Stimulated activated CD8-positive, alpha-beta memory T cell treated with anti-CD3 and anti-CD28 coated beads, Interleukin-15, amount 100 ng/mL, for 4 hours (primary cell): ENCODE results near the gene UBE2Q1.

Experiments
- DNase-seq, 2 donors: peaks; one replicate each; pipeline ENCODE4 v3.0.0-alpha.2; 2020; ENCODE audit warnings: low read depth in 2 of 2

The UBE2Q1 gene

DNA sequence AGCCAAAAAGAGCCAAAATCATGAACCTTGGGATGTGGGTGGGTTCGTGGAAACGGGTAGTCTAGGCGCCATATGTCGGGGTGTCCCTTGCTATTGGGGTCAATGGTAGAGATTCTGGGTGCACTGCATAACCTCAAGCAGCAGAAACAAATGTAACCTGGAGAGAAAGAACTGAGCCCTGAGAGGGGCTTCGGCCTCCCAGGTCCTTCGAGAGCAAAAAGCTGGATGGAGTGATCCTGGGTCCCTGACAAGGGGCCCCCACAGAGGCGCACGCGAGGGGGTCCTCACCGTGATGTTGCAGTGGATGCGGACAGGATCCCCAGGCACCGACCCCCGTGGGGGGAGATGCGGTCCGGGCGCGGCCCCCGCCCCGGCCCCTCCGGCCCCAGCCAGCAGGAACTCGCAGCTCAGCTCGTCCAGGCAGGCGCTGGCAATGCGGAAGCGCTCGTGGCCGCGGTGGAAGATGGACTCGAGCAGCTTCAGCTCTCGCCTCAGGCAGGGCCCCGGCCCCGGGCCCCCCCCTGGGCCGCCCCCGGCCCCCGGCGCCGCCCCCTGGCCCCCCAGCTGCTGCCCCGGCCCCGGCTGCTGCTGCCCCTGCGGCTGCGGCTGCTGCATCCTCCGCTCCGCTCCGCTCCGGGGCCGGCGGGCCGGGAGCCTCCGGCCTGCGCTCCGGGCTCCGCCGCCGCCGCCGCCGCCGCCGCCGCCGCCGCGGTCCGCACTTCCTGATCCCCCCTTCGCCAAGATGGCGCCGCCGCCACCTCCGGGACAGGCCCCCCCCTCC lies at the start of gene UBE2Q1:
TSS of gene UBE2Q1 (minus strand) at position 724 of the 781 bp plus-strand sequence. CDS start at position 615, 109 bp downstream.
- peak in 1 of 2 donors; percentile 6 for DNase-seq

DNA sequence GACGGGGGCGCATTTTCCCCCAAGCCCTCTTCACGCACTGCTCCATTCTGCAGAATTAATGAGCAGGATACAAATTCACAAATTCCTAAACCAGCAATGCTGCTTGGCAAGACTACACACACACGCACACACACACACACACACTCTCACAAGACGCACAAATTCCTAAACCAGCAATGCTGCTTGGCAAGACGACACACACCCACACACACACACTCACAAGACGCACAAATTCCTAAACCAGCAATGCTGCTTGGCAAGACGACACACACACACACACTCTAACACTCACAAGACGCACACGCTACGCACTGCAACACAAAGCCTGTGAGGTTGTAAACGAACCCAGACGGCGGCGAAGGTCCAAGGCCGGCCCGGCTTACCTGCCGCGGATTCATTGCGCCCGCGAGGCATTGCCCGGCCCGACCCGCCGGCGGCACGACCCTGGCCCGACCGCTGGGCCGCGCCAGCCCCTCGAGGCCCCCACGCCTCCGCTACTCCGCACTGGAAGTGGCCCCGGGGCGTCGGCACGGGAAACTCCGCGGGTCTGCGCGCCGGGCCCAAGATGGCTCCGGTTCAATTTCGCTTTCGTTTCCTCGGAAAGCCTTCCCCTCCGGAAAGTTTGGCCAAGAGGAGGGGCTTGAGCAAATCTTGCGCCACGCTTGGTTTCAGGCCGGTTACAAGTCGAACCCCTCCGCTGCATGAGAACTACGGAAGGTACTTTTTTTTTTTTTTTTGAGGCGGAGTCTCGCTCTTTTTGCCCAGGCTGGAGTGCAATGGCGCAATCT lies 49.3 kb upstream of the UBE2Q1 start, which contains the start of gene ADAR:
TSS of gene ADAR (minus strand) at position 578 of the 788 bp plus-strand sequence. CDS start at position 398, 180 bp downstream.
- peak; percentile 81 to 90 for DNase-seq

DNA sequence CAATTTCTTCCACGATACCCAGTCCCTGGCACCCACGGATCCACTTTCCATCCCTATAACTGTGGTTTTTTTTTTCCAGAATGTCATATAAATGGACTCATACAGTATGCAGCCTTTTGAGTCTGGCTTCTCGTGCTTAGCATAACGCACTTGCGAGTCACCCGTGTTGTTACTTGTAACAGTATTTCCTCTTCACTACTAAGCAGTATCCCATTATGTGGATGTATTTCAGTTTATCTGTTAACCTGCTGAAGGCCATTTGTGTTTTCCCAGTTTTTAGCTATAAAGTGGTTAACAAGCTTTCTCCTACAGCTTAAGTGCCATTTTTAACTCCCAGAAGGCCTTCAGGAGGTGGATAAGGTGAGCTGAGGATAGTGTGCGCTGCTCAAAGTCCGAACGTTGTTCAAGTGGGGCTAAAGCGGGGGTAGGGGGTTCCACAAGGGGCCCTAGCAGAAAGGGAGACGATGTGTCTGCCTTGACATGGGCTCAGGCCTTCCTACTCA lies 48.7 kb upstream of the UBE2Q1 start:
- no peak for DNase-seq

DNA sequence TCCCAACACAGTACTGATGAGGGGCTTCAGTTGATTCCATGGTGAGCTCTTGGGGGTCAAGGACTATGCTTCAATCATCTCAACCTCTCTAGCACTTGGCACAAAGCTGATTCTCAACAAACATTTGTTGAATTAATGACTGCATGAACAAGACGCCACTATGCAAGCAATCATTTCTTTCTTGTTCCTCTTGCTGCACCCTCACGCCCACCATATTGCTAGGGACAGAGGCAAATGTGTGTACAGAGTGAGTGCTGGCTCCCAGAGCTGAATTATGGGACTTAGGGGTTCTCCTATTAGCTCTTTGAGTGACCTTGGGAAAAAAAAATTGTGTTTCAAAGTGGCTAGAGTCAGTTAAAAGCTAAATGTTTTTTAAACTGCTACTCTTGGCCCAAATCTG lies 47.1 kb upstream of the UBE2Q1 start:
- DNase-seq: no peak

DNA sequence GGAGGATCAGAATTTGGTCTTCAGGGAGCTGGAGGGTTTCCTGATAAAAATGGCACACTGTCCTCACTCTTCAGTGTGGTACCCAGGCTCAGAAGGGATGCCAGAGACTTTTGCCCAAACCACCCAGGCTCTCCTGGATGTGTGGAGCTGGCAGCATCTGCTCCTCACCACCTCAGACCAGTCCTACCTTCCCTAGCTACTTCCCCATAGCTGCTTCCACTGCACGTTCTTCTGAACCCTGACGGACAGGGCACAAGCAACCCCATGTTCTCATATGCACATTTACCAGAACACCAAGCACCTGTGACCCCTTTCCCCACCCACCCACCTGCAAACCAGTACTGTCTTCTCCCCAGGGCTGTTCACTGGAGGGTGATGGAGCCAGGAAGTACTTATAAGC lies 44.9 kb upstream of the UBE2Q1 start:
- DNase-seq: no peak

DNA sequence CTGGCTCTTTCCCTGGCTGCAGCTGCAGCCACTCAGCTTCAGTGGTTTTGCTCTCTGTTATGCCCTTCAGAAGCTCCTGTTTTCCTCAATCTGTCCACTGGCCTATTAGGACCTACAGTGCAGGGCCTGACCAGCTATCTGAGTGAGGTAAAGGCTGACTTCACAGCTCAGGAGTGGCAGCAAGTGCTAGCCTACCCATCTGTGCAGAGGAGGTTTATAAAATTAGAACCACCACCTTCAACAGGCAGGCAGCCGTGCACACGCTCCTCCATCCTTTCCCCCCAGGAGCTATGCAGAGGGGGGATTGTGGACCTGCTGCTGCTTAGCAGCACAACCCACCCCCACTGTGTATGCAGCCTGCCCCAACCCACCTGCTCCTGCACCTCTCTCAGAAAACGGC lies 41.2 kb upstream of the UBE2Q1 start:
- DNase-seq: no peak

DNA sequence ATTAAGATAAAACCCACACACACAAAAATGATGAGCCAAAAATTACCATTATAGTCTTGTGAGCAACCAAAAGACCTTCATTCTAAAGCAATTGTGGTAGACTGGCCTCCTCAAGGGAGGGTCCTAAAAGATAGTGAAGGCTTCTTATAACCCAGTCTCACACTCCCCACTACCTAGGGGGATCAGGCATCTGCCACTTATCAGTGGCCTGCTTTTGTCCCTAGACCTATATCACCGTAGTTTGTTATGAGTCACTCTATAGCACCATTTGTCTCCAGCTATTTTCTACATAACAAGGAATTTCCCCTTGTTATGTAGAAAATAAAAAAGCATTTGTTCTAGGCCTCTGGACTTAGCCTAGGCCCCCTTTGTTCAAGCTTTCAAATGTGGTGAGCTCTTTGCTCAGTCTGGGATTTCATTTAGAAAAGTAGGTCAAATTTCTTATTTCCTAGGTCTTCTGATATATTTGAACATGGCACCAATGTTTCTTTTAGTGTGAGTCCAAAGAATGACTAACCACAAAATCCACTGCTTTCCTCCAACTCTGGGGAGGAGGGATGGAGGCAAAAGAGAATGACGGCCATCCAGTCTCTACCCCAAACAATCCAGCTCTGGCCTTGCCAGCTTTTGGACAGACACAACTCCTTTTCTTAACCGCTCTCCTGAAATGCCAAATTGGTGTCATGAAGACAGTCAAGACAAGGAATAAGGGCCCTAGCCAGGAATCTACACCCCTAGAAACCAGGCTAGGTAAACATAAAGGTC lies 40.6 kb upstream of the UBE2Q1 start:
- DNase-seq: no peak

DNA sequence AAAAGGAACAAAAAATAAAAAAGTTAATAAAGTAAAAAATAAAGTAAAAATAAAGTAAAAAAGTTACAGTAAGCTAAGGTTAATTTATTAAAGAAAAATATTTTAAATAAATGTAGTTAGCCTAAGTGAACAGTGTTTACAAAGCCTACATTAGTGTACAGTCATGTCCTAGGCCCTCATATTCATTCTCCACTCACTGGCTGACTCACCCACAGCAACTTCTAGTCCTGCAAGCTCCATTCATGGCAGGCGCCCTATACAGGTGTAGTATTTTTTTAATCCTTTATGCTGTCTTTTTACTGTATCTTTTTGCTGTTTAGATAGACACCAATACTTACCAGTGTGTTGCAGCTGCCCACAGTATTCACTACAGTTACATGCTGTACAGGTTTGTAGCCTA lies 37.2 kb upstream of the UBE2Q1 start:
- DNase-seq: no peak

DNA sequence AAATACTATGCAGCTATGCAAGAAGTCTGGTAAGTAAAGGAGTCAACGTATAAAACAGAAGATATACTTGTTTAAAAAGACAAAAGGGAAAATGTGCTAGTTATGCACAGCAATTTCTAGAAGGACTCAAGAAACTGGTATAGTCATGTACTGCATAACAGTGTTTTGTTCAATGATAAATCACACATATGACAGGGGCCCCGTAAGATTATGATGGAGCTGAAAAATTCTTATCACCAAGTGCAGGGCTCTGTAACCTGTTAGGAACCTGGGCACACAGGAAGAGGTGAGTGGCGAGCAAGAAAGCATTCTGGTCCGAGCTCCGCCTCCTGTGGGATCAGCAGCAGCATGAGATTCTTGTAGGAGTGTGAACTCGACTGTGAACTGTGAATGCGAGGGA lies 36.3 kb upstream of the UBE2Q1 start:
- no peak for DNase-seq

DNA sequence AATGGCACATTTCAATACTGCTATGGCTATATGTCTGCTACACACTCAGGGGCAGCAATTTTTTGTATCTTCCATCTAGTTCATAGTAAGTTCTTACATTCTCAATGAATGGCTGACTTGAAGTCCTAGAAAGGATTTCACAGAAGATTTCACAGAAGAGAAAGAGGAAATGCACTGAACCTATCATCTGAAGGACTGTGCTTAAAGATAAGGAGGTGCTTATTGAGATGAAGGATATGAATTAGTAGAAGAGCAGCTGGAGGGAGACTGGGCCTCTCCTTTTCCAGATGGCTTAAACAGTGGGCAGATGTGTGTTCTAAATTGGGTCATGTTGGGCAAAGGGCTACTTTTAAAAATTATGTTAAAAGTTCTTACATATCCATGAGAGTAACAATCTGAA lies 34.9 kb upstream of the UBE2Q1 start:
- DNase-seq: no peak

DNA sequence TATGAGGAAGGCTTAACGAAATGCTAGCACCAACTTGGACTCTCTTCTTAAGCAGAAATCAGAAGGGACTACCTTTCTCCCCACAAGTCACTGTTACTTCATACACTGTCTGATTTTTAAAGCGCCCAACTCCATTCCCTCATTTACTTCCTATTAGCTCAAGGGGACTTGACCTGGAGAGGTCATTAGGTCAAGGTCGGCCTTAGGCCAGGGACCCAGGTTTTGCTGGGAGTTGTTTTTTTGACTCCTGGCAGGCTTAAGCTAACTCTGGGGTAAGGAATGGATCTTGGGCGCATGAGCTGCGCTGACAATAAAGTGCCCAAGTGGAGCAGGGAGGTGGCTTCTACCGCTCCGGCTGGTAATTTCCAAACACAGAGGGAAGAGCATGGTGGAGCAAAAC lies 32.7 kb upstream of the UBE2Q1 start:
- no peak for DNase-seq

DNA sequence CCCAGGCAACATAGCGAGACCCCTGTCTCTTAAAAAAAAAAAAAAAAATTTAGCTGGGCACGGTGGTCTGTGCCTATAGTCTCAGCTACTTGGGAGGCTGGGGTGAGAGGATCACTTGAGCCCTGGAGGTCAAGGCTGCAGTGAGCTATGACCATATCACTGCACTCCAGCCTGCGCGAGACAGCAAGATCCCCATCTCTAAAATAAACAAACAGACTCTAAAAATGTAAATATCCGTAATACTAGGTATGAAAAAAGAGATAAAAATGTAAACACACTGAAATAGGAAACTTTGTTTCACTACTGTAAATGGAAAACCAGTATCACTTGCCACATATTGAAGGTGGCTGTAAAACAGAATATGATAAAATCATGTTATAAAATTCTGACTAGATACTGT lies 32.3 kb upstream of the UBE2Q1 start:
- DNase-seq: no peak

DNA sequence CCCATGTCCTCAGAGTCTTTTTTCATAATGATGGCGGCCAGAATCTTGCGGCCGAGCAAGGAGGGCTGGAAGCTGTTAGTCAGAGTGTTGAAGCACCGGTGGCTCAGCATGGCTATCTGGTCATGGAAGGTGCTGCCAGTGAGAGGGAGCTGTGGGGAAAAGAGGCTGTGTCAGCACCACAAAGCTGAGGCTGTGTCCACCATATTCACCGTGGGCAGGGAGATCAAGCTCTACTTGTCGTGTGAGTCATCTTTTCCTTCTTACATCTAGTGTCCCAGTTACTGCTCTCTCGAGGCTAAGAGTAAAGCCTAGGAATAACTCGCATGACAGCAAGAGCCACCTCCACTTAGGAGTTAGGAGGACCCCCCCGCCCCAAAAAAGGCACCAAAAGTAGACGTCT lies 31.3 kb upstream of the UBE2Q1 start:
- no peak for DNase-seq

DNA sequence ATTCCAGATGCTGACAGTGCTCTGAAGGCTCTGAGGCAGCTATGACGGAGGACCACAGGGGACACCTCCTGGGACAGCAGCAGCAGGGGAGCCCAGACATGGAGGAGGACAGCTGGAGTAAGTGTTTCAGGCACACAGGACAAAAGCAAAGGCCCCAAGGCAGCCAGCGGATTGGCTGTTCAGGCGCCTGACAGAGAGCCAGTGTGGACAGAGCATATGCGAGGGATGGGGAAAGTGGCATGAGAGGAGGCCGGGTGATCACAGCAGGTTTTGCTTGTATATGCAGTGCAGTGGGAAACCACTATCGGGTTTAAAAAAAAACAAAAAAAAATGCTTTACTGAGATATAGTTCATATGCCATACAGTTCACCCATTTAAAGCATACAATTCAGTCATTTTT lies 28.2 kb upstream of the UBE2Q1 start:
- no peak for DNase-seq

DNA sequence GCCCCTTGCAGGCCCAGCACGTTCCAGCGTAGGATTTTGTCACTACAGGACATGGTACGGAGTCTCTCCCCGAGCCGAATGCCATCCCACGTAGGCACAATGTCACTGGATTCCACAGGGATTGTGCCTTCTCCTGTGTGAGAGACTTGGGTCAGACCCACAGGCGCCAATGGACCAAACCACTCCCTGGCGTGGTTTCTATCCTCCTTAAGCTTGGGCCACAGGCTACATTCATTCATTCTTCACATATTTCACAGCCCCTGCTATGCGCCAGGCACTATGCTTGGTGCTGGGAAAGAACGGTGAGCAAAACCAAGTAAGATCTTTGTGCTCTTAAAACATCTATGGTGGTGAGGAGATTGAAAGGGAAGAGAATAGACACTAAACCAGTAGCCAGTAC lies 27.8 kb upstream of the UBE2Q1 start:
- no peak for DNase-seq

DNA sequence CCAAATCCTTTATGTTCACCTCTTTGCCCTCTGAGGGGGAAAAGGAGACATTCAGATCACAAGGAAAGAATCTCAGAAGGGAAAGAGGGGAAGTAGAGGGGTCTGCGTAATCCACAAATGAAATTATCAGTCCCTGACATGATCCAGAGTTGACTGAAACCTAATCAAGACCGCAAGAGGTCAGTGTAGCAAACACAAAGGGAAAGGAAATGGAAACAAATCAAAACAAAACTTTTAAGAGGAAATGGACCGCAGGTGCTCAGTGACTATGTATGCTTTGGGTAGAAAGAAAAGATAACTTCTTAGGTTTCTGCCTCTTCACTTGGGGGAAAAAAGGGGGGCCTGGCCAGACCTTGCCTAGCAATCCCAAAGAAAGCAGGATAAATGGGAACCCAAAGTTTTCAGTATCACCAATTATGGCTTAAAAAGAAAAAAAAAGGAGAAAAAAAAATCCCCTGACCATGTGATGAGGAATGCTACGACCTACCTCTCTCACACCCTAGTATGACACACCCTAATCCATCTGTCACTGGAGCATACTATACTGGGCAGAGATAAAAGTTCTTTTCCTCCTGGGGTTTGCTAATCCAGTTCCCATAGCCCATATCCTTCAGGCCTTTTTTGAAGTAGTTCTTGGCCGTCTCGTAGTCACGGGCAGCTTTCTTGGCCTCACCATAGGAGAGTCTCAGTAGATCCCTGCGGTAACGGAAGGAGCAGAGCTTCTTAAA lies 26.0 kb upstream of the UBE2Q1 start:
- DNase-seq: no peak

DNA sequence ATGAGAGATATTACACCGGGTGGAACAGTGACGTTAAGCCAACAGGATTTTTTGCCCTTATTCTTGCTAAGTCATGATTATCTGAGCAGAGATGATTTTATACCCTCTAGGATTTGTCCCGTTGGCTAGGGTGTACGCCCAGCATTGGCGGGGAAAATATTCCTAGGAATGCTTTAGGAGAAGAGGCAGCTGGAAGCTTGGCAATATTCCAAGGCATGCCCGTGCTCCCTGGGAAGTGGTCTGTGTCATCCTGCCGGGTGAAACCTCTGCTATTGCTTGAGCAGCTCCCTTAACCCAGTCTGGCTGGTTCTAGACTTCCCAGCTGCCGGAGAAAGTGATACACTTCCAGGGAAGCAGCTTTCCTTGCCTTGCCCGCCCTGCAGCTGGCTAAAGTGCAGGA lies 25.3 kb upstream of the UBE2Q1 start:
- no peak for DNase-seq

DNA sequence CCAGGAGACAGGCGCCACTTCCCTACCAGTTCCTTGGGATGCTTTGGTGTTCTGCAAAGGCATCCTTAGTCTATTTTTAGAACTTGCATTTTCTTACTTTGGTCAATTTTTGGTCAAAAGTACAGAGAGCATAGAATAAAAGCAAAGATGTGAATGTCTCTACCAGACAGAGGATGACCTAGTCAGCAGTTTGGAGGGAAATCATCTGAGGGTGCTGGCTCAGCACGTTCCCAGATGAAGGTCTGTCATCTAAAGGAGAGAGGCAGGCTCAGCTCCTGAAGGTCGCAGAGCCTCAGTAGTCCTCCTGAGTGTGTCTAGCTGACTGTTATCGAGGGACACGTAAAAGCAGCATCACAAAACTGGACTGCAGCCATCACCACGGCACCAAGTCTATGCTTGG lies 24.4 kb upstream of the UBE2Q1 start:
- DNase-seq: no peak

DNA sequence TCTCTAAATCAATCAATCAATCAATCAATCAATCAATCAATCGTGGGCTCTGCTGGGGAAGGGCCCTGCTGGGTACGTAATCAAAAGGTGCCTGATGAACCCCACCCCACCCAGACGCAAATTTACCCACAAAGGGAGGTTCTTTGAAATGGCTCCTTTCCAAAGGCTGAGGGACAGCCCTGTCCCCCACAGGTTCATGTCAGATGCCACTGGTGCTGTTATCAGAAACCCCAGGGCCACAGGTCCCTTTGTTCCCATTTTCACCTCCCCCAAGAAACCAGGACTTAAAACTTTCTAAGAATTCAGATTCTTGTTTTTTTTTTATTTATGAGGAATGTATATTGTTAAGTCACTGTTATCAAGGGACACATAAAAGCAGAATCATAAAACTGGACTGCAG lies 23.3 kb upstream of the UBE2Q1 start:
- DNase-seq: no peak

DNA sequence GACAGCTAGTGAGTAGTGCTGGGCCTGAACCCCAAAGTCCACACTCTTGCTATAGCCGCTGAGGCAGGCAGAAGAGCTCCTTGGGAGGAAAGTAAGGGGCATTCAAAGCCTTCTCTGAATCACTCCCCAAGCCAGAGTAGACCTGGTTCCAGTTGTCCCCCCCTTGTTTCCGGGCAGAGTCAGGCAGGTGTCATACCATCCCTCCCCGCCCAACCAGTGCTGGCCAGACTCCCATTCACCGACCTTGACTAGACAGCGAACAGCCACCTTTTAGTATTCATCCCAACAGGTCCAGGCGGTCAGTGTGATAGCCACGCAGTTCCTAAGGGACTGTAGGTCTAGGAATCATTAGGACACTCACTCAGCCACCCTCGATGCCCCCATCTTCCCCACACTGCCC lies 20.9 kb upstream of the UBE2Q1 start:
- DNase-seq: no peak

DNA sequence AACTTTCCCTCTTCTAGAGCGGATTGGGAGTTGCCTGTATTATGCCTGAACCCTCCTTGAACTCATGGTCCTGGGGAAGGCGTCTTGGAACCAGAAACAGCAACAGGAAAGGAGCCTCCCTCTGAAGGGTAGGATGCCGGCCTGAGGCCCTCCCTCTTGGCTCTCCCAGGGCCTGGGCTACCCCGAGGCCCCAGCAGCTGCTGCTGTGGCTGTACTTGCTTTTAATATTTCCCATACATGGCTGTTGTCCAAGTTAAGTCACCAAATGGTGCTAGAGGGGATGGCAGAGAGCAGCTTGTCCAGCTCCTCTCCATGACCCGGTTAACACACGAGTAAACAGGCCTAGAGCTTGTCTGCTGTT lies 19.6 kb upstream of the UBE2Q1 start:
- DNase-seq: no peak
